GM12872 (cell line): ENCODE results near the gene TTC39A.

Experiments
- TF ChIP-seq, protein P1 (sequence below): IDR thresholded peaks from 3 replicates; pipeline ENCODE4 v1.5.1; 2011; ENCODE audit warnings: low read depth, mild to moderate bottlenecking, low read length, moderate library complexity; ENCODE audit not compliant: insufficient read depth

TTC39A gene

DNA sequence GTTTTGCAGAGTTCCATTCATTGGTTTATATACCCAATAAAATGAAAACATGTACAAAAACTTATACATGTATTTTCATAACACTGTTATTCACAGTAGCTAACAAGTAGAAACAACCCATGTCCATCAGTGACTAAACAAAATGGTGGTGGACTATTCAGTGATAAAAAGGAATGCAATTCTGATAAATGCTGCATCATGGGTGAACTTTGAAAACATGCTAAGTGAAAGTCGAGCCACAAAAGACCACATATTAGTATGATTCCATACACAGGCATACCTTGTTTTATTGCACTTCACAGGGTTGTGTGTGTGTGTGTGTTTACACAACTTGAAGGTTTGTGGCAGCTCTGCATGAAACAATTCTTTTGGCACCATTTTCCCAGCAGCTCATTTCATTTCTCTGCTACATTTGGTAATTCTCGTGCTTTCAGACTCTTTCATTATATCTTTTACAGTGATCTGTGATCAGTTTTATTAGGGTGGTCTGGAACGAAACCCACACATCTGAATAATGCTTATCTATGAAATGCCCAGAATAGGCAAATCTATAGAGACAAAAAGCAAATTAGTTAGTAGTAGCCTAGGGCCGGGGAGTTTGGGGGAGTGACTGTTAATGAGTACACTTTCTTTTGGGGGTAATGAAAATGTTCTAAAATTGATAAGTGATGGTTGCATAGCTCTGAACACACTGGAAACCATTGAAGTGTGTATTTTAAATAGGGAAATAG, 67.0 kb downstream of the TTC39A start:
- TF ChIP-seq, protein P1, sequence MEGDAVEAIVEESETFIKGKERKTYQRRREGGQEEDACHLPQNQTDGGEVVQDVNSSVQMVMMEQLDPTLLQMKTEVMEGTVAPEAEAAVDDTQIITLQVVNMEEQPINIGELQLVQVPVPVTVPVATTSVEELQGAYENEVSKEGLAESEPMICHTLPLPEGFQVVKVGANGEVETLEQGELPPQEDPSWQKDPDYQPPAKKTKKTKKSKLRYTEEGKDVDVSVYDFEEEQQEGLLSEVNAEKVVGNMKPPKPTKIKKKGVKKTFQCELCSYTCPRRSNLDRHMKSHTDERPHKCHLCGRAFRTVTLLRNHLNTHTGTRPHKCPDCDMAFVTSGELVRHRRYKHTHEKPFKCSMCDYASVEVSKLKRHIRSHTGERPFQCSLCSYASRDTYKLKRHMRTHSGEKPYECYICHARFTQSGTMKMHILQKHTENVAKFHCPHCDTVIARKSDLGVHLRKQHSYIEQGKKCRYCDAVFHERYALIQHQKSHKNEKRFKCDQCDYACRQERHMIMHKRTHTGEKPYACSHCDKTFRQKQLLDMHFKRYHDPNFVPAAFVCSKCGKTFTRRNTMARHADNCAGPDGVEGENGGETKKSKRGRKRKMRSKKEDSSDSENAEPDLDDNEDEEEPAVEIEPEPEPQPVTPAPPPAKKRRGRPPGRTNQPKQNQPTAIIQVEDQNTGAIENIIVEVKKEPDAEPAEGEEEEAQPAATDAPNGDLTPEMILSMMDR: no peak

- TF ChIP-seq, protein P1: no peak
These were observed 75.0 kb downstream of the TTC39A start for GRCh38 chr1:51255331-51255730.

DNA sequence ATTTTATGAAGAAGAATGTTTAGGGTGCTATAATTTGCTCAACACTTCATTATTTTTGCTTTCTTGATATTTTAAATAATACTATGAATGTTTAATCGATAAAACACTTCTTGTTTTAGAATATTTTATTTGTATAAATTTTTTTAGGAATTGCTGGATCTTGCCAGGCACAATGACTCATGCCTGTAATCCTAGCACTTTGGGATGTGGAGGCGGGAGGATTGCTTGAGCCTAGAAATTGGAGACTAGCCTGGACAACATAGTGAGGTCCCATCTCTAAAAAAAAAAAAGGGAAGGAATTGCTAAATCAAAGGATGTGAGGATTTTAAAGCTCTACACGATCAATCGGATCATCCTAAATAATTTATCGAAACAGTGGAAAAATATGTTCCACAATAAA, 76.7 kb downstream of the TTC39A start:
- TF ChIP-seq, protein P1: no peak

DNA sequence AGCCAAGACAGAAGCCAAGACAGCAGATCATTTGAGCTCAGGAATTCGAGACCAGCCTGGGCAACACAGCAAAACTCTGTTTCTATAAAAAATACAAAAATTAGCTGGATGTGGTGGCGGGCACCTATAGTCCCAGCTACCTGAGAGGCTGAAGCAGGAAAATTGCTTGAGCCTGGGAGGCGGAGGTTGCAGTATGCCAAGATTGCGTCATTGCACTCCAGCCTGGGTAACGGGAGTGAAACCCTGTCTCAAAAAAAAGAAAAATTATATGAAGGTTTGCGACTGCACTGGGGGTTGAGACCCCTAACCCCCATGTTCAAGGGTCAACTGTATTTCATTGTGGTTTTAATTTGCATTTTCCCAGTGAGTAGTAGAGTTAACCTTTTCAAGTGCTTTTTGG, 78.0 kb downstream of the TTC39A start:
- TF ChIP-seq, protein P1: no peak

- TF ChIP-seq, protein P1: no peak
These were observed 80.9 kb downstream of the TTC39A start for GRCh38 chr1:51249445-51249844.

DNA sequence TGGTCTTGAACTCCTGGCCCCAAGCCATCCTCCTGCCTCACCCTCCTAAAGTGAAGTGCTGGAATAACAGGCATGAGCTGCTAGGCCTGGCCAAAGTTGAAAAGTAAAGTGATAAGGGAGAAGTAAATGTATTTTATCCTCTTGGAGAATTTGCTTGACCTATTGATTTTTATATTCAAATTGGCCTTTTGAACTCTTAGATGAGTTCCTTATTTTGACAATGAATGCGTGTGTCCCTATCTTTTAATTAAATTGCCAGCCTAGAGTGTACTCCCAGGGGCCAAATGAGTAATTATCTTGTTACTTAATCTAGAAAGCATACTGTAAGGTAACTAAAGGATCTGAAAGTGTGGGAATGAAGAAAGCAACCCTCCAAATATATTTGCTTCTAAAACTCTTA, 82.9 kb downstream of the TTC39A start:
- TF ChIP-seq, protein P1: no peak

DNA sequence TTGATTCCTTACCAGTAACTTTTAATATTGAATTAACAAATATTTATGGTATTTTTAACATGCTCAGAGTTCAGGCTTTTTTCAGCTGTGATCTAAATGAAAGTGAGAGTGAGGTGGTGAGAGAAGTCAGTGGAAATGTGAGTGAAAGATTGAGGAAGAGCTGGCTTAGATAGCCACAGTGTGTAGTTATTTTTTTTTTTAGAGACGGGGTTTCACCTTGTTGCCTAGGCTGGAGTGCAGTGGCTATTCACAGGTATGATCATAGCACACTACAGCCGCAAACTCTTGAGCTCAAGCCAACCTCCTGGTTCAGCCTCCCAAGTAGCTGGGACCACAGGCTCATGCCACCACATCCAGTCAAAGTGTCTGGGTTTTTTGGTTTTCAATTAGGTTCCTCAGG, 83.3 kb downstream of the TTC39A start:
- TF ChIP-seq, protein P1: no peak
